HuH-7.5 (cell line): ENCODE data around the gene PPP2R3A.
"Not testable (repeated sequence)": the region's sequence is repeated elsewhere in the genome, so short reads cannot be mapped to it uniquely, and the experiment has no call there.

Experiments used
- DNase-seq: peaks from one replicate; pipeline ENCODE4 v3.0.0; 2011; ENCODE audit warnings: low spot score

The PPP2R3A gene

GRCh38 chr3:136085067-136085466 lies 119.5 kb downstream of the PPP2R3A start:
- not testable (repeated sequence) for DNase-seq

- no peak for DNase-seq
These were observed 128.2 kb downstream of the PPP2R3A start for GRCh38 chr3:136093771-136094170.

- DNase-seq = no peak
These were observed 139.5 kb downstream of the PPP2R3A start for GRCh38 chr3:136105044-136105443.

- DNase-seq = no peak
These were observed 140.6 kb downstream of the PPP2R3A start for GRCh38 chr3:136106101-136106500.

- no peak for DNase-seq
These were observed 144.0 kb downstream of the PPP2R3A start for GRCh38 chr3:136109499-136109898.

GRCh38 chr3:136110481-136110880 lies 145.0 kb downstream of the PPP2R3A start:
- no peak for DNase-seq

GRCh38 chr3:136114421-136114820 lies 148.9 kb downstream of the PPP2R3A start:
- no peak for DNase-seq

GRCh38 chr3:136119332-136119731 lies 153.8 kb downstream of the PPP2R3A start:
- not testable (repeated sequence) for DNase-seq

- not testable (repeated sequence) for DNase-seq
These were observed 154.3 kb downstream of the PPP2R3A start for GRCh38 chr3:136119783-136120182.

- DNase-seq = no peak
These were observed 155.1 kb downstream of the PPP2R3A start for GRCh38 chr3:136120373-136121348.

- no peak for DNase-seq
These were observed 156.5 kb downstream of the PPP2R3A start for GRCh38 chr3:136122006-136122405.

- not testable (repeated sequence) for DNase-seq
These were observed 166.1 kb downstream of the PPP2R3A start for GRCh38 chr3:136131647-136132046.

GRCh38 chr3:136134091-136134490 lies 168.6 kb downstream of the PPP2R3A start:
- no peak for DNase-seq

- DNase-seq = no peak
These were observed 169.7 kb downstream of the PPP2R3A start for GRCh38 chr3:136135039-136135802.

- no peak for DNase-seq
These were observed 170.9 kb downstream of the PPP2R3A start for GRCh38 chr3:136136454-136136853.

GRCh38 chr3:136141291-136141785 lies 175.8 kb downstream of the PPP2R3A start:
- DNase-seq = no peak

GRCh38 chr3:136141891-136142290 lies 176.4 kb downstream of the PPP2R3A start:
- no peak for DNase-seq

- DNase-seq = peak; percentile 9
These were observed 177.1 kb downstream of the PPP2R3A start for GRCh38 chr3:136142592-136142991.

GRCh38 chr3:136144397-136144796 lies 178.9 kb downstream of the PPP2R3A start:
- not testable (repeated sequence) for DNase-seq

GRCh38 chr3:136146981-136147729 lies 181.6 kb downstream of the PPP2R3A start:
- no peak for DNase-seq

- DNase-seq = no peak
These were observed 184.1 kb downstream of the PPP2R3A start for GRCh38 chr3:136149667-136150066.

- DNase-seq = no peak
These were observed 185.7 kb downstream of the PPP2R3A start for GRCh38 chr3:136151219-136151618.
